AG04450 (cell line): ENCODE results near the gene PAK1IP1. TPM values are rescaled to one million over a fixed set of nuclear protein-coding genes. Genes with fewer than 3 reads are reported as not detected.

Experiments used
- CTCF ChIA-PET: fragments of 300-600, 350-600 bp; formaldehyde crosslinking; extraction: SDS; loops from one replicate; lab custom pipeline; 2022; ENCODE audit warnings: antibody characterized with exemption, inconsistent platforms; lab: Charles Lee
- POLR2A ChIA-PET: fragments of 350-600 bp; formaldehyde crosslinking; extraction: SDS; loops from one replicate; lab custom pipeline; 2021; ENCODE audit warnings: antibody characterized with exemption, inconsistent platforms; lab: Yijun Ruan, JAX
- DNase-seq: peaks from one replicate; pipeline ENCODE4 v3.0.0-alpha.2; 2011; ENCODE audit warnings: low read depth, low spot score
- H3K27ac ChIP-seq: one replicate; pipeline ENCODE4 v1.5.1; 2012; ENCODE audit warnings: low read depth, low read length, control low read depth
- H3K27me3 ChIP-seq: one replicate; pipeline ENCODE4 v1.6.0; 2012; ENCODE audit warnings: low read length; ENCODE audit not compliant: control insufficient read depth, insufficient read depth
- H3K4me3 ChIP-seq: 2 replicates; pipeline ENCODE4 v1.5.1; 2011; ENCODE audit warnings: mild to moderate bottlenecking, low read depth, low read length, control low read depth
- H3K9me3 ChIP-seq: 2 replicates; pipeline ENCODE4 v1.5.1; 2012; ENCODE audit warnings: low read length; ENCODE audit not compliant: control insufficient read depth, insufficient read depth
- CTCF ChIP-seq: IDR thresholded peaks from 2 replicates; pipeline ENCODE4 v1.5.1; 2011; ENCODE audit warnings: low read depth, low read length, control low read depth, inconsistent platforms
- polyA plus RNA-seq: library from polyadenylated mRNA; depleted of rRNA; stranded (reverse); fragments of >200 nt; gene quantifications from 2 replicates; pipeline ENCODE4 v1.2.3, GENCODE V29; 2011

The PAK1IP1 gene
- polyA plus RNA-seq, 1 experiment: 24.2 TPM

- Histone ChIP-seq H3K9me3 (no peaks in the 10 kb centered on the region), H3K27ac (no peak overlapping the region), H3K4me3 (no peak overlapping the region), H3K27me3 (peaks cover 6% of the 10 kb centered on the region)
- ChIA-PET CTCF (interaction anchor here (1.2 kb wide), 1 partner anchor 189 kb away, joined by 4 read pairs; no protein-coding TSS in a partner anchor), POLR2A (no interaction called here)
- no peak for TF ChIP-seq CTCF
- no peak for DNase-seq
Measured at GRCh38 chr6:10668126-10668917, 26.4 kb upstream of the PAK1IP1 start.

GRCh38 chr6:10676403-10676802 lies 18.4 kb upstream of the PAK1IP1 start:
- no peak for DNase-seq
- ChIA-PET CTCF (no interaction called here), POLR2A (no interaction called here)
- no peaks in the 10 kb centered on the region for H3K9me3 ChIP-seq
- peaks cover 3% of the 10 kb centered on the region for H3K27me3 ChIP-seq
- H3K27ac ChIP-seq: no peak overlapping the region
- no peak for TF ChIP-seq CTCF
- no peak overlapping the region for H3K4me3 ChIP-seq

- ChIA-PET POLR2A (no interaction called here), CTCF (no interaction called here)
- Histone ChIP-seq H3K27me3 (peaks cover under 1% of the 10 kb centered on the region), H3K9me3 (no peaks in the 10 kb centered on the region), H3K4me3 (no peak overlapping the region), H3K27ac (no peak overlapping the region)
- DNase-seq: no peak
- TF ChIP-seq CTCF: no peak
Measured at GRCh38 chr6:10678456-10678855, 16.3 kb upstream of the PAK1IP1 start.

GRCh38 chr6:10681795-10682194 lies 13.0 kb upstream of the PAK1IP1 start:
- no peak for DNase-seq
- H3K27ac ChIP-seq: no peak overlapping the region
- ChIA-PET CTCF (interaction anchor here (0.9 to 1.1 kb wide), 2 partner anchors 55 to 203 kb away, joined by 3 read pairs; no protein-coding TSS in a partner anchor), POLR2A (no interaction called here)
- H3K4me3 ChIP-seq: no peak overlapping the region
- TF ChIP-seq CTCF: no peak
- H3K9me3 ChIP-seq: no peaks in the 10 kb centered on the region
- H3K27me3 ChIP-seq: peaks cover 10% of the 10 kb centered on the region

- no peak overlapping the region for H3K4me3 ChIP-seq
- TF ChIP-seq CTCF: no peak
- POLR2A ChIA-PET: no interaction called here
- H3K9me3 ChIP-seq: no peaks in the 10 kb centered on the region
- no peak for DNase-seq
- H3K27ac ChIP-seq: no peak overlapping the region
- CTCF ChIA-PET: interaction anchor here (0.9 kb wide), 1 partner anchor 56 kb away, joined by 3 read pairs; no protein-coding TSS in a partner anchor
- H3K27me3 ChIP-seq: peaks cover 11% of the 10 kb centered on the region
Measured at GRCh38 chr6:10682355-10682988, 12.3 kb upstream of the PAK1IP1 start.
